Muscle of back (tissue), 11 donors: ENCODE measurements around the gene SP140. TPM values are rescaled to one million over a fixed set of nuclear protein-coding genes. Genes with fewer than 3 reads are reported as not detected.

Experiments used
- DNase-seq, 3 donors: peaks; one replicate each; pipeline versions ENCODE4 v3.0.0 to v3.0.0-alpha.2; 2013
- polyA plus RNA-seq, 10 donors: library from polyadenylated mRNA; unstranded; fragments of 120-200 nt; gene quantifications; one replicate each; pipeline ENCODE4 v1.2.1, GENCODE V29; 2013; ENCODE audit not compliant: insufficient read length in 10 of 10

The SP140 gene
- polyA plus RNA-seq, 10 donors: 0.38 to 2.7 (median 0.77) TPM

GRCh38 chr2:230362030-230362691 is 136.6 kb downstream of the SP140 start:
- DNase-seq: no peak

Other genes starting within 250 kb of the SP140 start
- 1 to 10 TPM; 2.1 to 5.5 (median 3.4) TPM for gene SLC16A14, start 156.8 kb upstream of the SP140 start, polyA plus RNA-seq
- gene SP110, start 5.8 kb upstream of the SP140 start, polyA plus RNA-seq: 10 to 100 TPM; 11.5 to 17.0 (median 12.9) TPM
- 1 to 10 TPM; 3.0 to 9.3 (median 5.5) TPM for gene SP140L, start 101.5 kb downstream of the SP140 start, polyA plus RNA-seq
- gene SP100, start 190.5 kb downstream of the SP140 start, polyA plus RNA-seq: 10 to 100 TPM; 15.3 to 32.2 (median 21.3) TPM